ENCODE measurements around the gene CTSZ.
A peak's percentile ranks its signal among the peaks of the same experiment; 100 is the strongest.
"Not testable (repeated sequence)": the region's sequence is repeated elsewhere in the genome, so short reads cannot be mapped to it uniquely, and the experiment has no call there.

CTSZ gene

DNA sequence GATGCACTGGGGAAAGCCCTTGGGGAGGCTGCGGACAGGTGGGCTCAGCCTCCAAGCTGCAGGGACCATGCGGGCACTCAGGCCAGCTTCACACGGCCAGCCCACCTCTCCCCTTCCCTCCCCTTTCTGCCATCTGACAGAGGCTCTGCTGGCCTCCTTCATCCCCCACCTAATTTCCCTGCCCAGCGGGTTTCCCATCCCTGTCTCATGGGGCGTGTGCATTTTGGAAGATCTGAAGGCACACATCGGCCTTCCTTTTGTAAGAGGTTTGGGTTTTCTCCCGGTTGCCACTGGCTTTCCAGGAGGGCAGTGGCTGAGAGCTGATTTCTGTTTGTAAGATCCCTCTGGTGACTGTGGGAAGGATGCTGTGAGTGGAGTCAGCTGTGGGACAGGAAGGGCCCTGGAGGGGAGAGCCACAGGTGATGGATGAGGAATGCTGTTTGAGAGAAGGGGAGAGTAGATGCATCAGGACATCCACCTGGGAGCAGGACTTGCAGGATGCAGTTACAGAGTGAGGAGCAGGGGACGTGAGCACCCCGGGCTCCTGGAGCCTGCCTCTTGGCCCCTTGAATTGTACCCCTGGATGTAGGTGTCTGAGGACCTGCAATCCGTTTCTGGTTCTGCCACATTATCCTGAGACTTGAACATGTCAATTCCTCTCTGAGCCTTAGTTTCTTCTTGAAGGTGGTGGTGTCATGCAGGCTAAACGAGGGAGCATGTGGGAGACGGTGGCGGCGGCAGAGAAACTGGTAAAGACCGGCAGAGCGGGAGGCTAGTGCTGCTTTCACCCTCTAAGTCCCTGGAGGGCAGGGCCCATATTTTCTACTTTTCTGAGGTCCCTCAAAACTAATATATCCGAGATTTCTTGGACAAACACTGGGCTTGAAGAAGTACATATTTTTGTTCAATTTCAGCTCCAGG lies 6.2 kb upstream of the CTSZ start:
- Mint-ChIP-seq H3K9me3 (no peaks in the 10 kb centered on the region), H3K36me3 (peaks cover 13 to 18% of the 10 kb centered on the region in 2 donors), H3K27ac (peak overlapping the region; percentile 43), H3K27me3 (no peaks in the 10 kb centered on the region), H3K4me3 (no peak overlapping the region), H3K4me1 (peaks cover 56 to 90% of the 10 kb centered on the region in 2 donors)
- DNase-seq (no peak), ATAC-seq (replicated peaks) (no peak)

DNA sequence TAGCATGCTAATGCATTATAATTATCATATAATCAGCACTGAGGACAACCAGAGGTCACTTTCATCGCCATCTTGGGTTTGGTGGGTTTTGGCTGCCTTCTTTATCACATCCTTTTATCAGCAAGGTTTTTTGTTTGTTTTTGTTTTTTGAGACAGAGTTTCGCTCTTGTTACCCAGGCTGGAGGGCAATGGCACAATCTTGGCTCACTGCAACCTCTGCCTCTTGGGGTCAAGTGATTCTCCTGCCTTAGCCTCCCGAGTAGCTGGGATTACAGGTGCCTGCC lies 4.8 kb upstream of the CTSZ start:
- H3K27ac Mint-ChIP-seq; H3K27me3 Mint-ChIP-seq; DNase-seq; ATAC-seq (replicated peaks); H3K4me3 Mint-ChIP-seq; H3K9me3 Mint-ChIP-seq: not testable (repeated sequence)
- Mint-ChIP-seq H3K4me1 (peaks cover 53 to 84% of the 10 kb centered on the region in 2 donors), H3K36me3 (peaks cover 14 to 16% of the 10 kb centered on the region in 2 donors)

DNA sequence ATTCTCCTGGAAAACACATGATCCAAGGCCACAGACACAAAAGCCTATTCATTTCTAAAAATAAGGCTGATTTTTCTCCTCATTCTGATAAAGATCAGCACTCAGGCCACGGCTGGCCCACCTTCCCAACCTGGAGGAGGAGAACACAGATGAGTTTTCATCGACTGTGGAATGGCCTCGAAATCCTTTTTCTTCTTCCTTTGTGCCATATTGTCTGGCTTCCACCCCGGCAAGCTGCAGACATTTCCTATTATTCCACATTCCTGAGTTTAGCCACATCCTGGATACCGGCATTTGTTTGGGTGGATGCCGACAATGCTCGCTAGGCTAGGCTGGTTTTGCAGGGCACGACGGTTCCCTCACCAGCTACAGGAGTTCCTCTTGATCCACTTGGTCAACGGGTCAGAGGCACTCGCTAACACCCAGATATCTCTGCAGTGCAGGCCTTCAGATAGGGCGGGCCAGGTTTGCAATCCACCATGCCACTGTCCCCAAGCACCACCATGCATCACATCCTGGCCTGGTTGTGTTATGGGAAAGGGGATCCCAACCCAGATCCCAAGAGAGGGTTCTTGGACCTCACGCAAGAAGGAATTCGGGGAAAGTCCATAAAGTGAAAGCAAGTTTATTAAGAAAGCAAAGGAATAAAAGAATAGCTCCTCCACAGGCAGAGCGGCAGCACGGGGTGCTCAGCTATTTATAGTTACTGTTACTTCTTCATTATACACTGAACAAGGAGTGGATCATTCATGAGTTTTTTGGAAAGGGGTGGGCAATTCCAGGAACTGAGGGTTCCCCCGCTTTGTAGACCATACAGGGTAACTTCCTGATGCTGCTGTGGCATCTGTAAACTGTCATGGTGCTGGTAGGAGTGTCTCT lies 4.2 kb upstream of the CTSZ start:
- Mint-ChIP-seq H3K9me3 (no peaks in the 10 kb centered on the region), H3K4me1 (peaks cover 49 to 79% of the 10 kb centered on the region in 2 donors), H3K27ac (no peak overlapping the region), H3K4me3 (no peak overlapping the region), H3K27me3 (no peaks in the 10 kb centered on the region), H3K36me3 (peaks cover 15 to 18% of the 10 kb centered on the region in 2 donors)
- ATAC-seq (replicated peaks) (no peak), DNase-seq (no peak)

DNA sequence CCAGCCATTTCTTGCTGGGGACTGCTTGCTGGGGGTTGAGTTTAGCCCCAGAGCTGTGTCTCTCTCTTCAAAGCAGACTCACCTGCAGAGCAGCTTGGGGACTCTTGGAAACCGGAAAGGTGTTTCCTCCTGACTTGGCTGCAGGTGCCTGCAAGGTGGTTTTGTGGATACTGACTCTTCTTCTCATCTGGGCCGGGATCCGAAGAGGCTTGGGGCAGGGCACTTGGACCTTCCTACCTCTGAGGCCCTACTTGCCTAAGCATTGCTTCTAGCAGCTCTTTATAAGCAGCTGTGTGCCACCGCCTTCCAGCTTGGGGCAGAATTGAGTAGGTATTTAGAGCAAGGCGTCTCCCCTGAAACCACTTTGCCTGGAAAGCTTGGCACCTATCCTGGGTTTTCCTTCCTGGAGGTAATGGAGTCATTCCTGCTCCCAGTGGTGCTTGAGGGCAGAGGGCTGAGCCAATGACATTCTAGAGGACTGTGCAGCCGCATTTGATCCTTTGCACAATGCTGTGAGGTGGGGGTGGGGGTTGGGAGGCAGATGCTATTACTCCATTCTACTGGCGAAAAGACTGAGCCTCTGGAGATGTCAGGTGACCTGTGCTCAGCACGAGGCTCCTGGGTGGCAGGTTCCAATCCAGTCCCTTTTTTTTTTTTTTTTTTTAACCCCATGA lies 3.4 kb upstream of the CTSZ start:
- peak overlapping the region; percentile 10 for H3K27ac Mint-ChIP-seq
- DNase-seq, result no peak

DNA sequence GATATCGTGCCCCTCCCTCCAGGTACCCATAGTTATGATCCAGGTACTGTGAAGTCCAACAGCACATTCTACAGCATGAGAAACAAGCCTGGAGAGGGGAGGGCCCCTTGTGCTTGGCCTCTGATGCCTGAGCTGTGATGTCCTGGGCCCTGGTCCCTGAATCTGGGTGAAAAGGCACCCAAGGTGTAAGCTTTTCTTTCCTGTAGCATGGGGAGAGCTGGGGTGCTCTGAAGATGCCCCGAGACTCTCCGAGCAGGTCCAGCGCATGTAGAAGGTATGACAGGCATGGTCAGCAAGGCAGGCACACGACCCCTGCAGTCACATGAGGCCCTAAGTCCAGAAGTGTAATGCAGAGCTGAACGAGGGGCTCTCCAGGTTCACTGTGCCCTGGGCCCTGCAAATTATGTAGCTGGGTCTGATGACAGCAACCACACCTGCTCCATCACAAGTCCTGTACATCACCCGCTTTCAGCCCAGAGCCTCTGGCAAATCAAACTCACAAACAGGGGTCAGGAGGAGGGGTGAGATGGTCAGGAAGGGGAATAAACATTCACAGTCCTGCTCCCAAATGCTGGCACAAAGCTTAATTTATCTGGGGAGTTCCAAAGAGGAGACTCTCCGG lies 1.8 kb upstream of the CTSZ start:
- no peak for DNase-seq
- Mint-ChIP-seq H3K4me3 (no peak overlapping the region), H3K9me3 (no peaks in the 10 kb centered on the region), H3K4me1 (peaks cover 49 to 78% of the 10 kb centered on the region in 2 donors), H3K27me3 (no peaks in the 10 kb centered on the region), H3K27ac (peak overlapping the region; percentile 100), H3K36me3 (peaks cover 33 to 39% of the 10 kb centered on the region in 2 donors)
- no peak for ATAC-seq (replicated peaks)

More for the DNA sequence above, 3.4 kb upstream of the CTSZ start:
- Mint-ChIP-seq H3K27me3 (no peaks in the 10 kb centered on the region), H3K36me3 (peaks cover 22 to 26% of the 10 kb centered on the region in 2 donors), H3K4me1 (peaks cover 46 to 78% of the 10 kb centered on the region in 2 donors), H3K9me3 (no peaks in the 10 kb centered on the region), H3K4me3 (no peak overlapping the region)
- ATAC-seq (replicated peaks), result no peak

DNA sequence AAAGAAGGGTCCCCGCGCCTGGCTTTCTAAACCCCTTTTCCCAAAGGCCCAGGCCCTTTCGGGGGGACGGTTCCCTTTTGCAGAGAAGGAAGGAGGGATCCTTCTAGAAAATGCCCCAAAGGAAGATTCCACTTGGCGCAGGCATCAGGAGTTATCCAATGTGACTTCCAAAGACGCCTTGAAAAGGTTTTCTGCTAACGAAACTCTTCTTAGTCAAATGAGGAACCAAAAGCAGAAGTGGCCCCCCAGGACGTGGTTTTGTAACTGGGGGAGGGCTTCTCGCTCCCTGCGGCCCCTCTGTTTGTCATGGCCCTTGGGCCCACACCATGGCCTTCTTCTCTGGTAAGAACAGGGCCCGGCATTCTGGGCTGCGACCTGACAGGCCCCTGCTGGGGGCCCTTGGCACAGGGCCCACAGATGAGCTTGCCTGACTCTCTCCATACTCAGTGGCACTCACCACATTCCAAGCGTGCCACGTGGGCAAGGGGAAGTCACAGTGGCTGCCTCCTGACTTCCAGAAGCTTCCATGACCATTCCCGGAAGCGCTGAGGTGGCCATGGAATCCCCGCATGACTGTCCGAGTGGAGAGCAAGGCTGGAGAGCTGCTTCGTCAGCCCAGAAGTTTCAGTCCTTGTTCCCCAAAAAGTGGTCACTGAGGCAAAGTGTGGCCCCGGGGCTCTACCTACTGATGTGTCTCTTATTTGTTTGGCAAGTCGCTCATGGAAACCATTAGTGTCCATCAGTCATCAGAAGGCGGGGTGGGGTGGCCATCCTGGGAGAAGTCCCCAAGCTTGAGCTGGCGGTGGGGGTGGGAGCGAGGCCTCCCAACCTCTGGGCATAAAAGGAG lies 834 bp upstream of the CTSZ start:
- Mint-ChIP-seq H3K9me3 (no peaks in the 10 kb centered on the region), H3K27ac (peak overlapping the region; percentile 100), H3K4me3 (peak overlapping the region; percentile 94), H3K27me3 (no peaks in the 10 kb centered on the region), H3K4me1 (peaks cover 53 to 79% of the 10 kb centered on the region in 2 donors), H3K36me3 (peaks cover 38 to 43% of the 10 kb centered on the region in 2 donors)
- DNase-seq, result peak; percentile 91
- peak; percentile 46 to 53 for ATAC-seq (replicated peaks)

DNA sequence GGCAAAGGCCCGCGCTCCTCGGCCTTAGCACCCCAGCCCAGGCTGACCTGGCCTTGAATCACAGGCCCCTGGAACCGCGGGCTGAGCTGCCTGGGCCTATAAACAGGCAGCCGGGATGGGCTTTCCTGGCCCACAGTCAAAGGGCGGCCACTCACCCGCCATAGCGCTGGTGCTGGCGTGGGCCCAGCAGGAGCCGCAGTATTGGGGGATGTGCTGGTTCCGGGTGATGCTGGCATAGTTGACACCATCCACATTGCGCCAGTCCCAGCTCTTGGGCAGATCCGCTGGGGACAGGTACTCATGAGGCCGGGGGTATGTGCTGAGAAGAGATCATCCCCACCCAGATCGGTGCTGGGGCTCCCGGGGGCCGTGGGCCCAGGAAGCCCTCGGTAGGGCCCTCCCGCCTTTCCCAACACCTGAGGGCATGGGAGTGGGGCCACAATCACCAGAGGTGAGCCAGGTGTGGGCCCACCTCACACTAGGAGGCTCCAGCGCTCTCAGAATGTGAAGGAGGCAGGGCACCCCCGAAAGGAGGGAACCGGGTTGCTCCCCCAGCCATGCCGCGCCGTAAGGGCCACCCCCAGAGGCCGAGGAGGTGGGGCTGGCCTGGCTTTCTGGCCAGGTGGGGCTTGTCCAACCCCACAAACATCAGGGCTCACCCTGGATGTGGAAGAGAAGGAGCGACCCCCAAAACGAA lies 739 bp downstream of the CTSZ start:
- no peak for ATAC-seq (replicated peaks)
- Mint-ChIP-seq H3K36me3 (peaks cover 52 to 55% of the 10 kb centered on the region in 2 donors), H3K9me3 (no peaks in the 10 kb centered on the region), H3K4me1 (peaks cover 65 to 82% of the 10 kb centered on the region in 2 donors), H3K27ac (peak overlapping the region; percentile 100), H3K4me3 (peak overlapping the region; percentile 94), H3K27me3 (no peaks in the 10 kb centered on the region)
- DNase-seq, result peak; percentile 41

DNA sequence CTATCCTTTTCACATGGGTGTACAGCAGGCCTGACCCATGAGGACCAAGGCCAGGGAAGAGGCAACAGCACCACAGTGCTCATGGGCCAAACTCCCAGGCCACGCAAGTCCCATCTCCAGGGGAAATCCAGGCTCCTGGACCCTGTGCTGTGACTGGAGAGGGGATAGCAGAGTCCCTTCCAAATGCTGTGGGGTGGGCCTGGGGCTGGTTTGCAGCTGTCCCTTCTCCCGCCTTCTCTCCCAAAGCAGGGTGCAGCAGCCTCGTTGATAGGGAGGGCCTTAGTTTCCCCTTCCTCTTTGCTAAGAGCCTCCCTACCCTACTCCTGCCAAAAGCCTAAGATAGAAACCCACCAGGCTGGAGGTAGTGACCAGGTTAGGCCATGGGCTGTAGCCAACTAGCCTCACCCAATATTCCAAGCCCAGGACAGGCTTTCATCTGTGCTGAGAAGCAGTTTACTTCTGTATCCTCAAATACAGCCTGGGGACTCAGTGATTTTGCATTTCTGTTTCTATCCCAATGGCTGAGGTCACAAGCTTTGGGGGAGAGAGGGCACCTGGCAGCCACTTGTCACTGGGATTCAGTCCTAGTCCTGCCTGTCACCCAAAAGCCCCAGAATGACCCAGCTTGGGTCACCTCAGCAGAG lies 1.4 kb downstream of the CTSZ start:
- Mint-ChIP-seq H3K4me1 (peaks cover 62 to 84% of the 10 kb centered on the region in 2 donors), H3K36me3 (peaks cover 56 to 61% of the 10 kb centered on the region in 2 donors), H3K9me3 (no peaks in the 10 kb centered on the region), H3K4me3 (peak overlapping the region; percentile 94), H3K27ac (peak overlapping the region; percentile 100), H3K27me3 (no peaks in the 10 kb centered on the region)
- ATAC-seq (replicated peaks) (no peak), DNase-seq (no peak)

DNA sequence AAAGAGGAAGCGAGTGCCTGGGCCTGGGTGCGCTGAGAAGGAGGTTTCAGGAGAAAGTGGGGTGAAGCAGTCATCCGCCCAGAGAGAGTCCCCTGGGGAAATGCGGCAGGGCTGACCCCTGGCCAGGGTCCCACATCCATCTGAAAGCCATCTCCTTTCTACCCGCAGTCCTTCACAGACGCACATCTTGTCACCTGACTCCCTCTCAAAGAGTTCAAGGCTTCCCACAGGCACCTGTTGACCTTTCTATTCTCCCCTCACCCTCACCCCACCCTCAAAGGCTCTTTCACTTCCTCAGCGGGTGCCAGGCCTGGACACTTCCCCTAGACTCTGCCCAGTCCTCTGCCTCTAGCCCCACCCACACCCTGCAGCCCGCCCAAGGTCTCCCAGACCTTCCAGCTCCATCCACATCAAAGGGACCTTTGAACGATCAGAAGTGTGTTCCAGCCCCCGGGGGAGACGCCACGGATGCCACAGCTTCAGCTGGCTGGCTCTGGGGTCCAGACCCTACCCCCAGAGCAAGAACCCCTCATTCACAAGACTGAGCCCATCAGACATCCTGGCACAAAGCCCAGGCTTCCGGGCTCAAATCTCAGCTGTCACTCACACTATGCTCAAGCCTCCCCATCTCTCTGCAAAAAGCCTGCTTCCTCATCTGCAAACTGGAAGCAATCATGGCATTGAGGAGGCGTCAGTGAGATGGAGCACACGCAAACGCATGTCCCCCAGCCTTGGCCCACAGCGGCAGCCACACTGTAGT lies 2.1 kb downstream of the CTSZ start:
- Mint-ChIP-seq H3K4me1 (peaks cover 60 to 85% of the 10 kb centered on the region in 2 donors), H3K36me3 (peaks cover 60 to 66% of the 10 kb centered on the region in 2 donors)
- peak; percentile 69 to 71 for ATAC-seq (replicated peaks)

DNA sequence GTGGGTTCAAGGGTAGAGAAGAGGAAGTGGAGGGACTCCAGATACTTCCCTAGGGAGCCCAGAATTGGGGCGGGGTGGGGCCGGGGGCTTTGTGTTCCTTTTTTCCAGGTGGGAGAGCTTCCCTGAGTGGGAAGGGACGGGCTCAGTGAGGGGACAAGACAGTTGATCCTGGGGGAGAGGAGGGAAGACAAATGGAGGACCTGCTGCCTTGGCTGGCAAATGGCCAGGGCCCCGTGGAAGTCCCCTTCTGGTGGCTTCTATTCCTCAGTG lies 2.6 kb downstream of the CTSZ start:
- Mint-ChIP-seq H3K27me3 (no peaks in the 10 kb centered on the region), H3K4me3 (peak overlapping the region; percentile 94), H3K27ac (peak overlapping the region; percentile 100), H3K9me3 (no peaks in the 10 kb centered on the region), H3K4me1 (peaks cover 59 to 85% of the 10 kb centered on the region in 2 donors), H3K36me3 (peaks cover 62 to 70% of the 10 kb centered on the region in 2 donors)
- ATAC-seq (replicated peaks), result peak in 1 of 2 donors; percentile 5
- DNase-seq, result no peak

More for the DNA sequence above, 2.1 kb downstream of the CTSZ start:
- no peaks in the 10 kb centered on the region for H3K27me3 Mint-ChIP-seq
- H3K9me3 Mint-ChIP-seq, result no peaks in the 10 kb centered on the region
- peak overlapping the region; percentile 100 for H3K27ac Mint-ChIP-seq
- DNase-seq, result peak; percentile 97
- H3K4me3 Mint-ChIP-seq, result peak overlapping the region; percentile 94

DNA sequence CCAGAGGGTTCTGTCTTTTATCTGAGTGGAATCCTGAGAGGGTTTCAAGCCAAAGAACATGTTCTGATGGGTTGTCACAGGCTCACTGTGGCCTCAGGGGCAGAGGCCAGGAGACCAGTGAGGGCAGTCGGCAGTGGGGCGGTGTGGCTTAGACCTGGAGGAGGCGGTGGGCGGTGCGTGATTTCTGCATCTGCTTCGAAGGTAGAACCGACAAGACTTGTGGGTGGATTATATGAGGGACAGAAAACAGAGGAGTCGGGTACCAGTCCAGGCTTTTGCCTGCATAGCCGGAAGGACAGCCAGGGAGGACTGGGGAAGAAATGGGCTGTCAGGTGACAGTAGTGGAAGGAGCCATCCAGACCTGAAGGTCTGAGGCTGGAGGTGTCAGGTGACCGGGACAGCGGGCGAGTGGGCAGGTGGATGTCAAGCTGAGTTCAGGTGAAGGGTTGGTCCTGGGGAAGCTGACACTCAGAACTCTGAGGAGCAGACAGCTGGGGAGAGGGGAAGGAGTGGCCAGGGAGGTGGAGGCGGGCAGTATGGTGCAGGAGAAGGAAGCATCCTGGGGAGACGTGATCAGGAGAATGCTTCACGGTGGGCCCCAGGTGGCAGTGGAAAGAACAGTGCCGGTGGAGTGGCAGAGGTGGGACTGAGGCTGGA lies 3.1 kb downstream of the CTSZ start:
- no peaks in the 10 kb centered on the region for H3K27me3 Mint-ChIP-seq
- H3K4me3 Mint-ChIP-seq, result peak overlapping the region; percentile 94
- ATAC-seq (replicated peaks) (peak in 1 of 2 donors; percentile 5), DNase-seq (no peak)
- peaks cover 66 to 74% of the 10 kb centered on the region in 2 donors for H3K36me3 Mint-ChIP-seq
- peaks cover 56 to 85% of the 10 kb centered on the region in 2 donors for H3K4me1 Mint-ChIP-seq
- H3K27ac Mint-ChIP-seq, result peak overlapping the region; percentile 100
- H3K9me3 Mint-ChIP-seq, result no peaks in the 10 kb centered on the region

Measured in stimulated activated naive B cell treated with anti-CD40 and anti-IgM and Interleukin-4, amounts not matched to agents 10 μg/mL and 1 μg/mL and 100 μg/mL, for 72 hours (primary cell).